ENCODE data around the gene QPRT.
"Not testable (repeated sequence)": the region's sequence is repeated elsewhere in the genome, so short reads cannot be mapped to it uniquely, and the experiment has no call there.

Gene QPRT

GRCh38 chr16:29663016-29663806 is 15.8 kb upstream of the QPRT start, which contains the start of gene SPN:
SPN (plus strand) TSS chr16:29663247; CDS start chr16:29663729, 482 bp downstream.
- DNase-seq = peak; percentile 25 to 34

GRCh38 chr16:29663807-29664090 is 15.2 kb upstream of the QPRT start:
- DNase-seq = no peak

GRCh38 chr16:29664091-29664921 is 14.7 kb upstream of the QPRT start:
- peak; percentile 29 to 33 for DNase-seq

DNA sequence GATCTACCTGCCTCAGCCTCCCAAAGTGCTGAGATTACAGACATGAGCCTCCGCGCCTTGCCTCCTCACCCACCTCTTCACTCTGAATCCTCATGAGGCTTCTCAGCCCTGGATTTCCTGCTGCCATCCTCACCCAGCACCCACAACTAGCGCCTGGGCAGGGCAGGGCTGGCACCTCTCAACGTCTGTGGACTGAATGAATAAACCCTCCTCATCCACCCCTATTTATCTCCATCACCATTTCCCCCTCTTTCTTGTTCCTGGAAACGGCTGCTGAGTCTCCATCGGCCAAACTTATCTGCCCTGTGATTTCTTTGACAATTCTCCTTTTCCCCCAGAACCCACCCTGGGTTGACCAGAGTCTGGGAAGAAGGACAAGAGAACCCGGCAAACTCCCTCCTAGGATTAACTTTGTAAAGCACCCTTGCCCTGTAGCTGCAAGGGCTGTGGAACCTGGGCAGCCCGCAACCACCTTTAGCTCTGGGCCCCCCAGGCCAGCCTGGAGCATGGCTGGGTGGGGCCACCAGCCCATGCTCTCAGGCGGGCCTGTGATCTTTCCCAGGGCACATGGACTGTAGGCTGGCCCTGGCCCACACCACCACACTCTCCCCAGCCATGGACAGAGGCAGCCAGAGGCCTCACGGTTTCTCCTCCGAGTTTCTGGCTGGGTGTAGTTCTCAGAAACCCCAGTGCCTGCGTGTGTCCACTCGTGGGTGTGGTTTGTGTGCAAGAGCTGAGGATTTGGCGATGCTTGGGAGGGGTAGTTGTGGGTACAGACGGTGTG is 13.5 kb upstream of the QPRT start:
- DNase-seq = peak in 1 of 2 donors; percentile 28

- not testable (repeated sequence) for DNase-seq
Measured at GRCh38 chr16:29667322-29667610, 11.7 kb upstream of the QPRT start.

DNA sequence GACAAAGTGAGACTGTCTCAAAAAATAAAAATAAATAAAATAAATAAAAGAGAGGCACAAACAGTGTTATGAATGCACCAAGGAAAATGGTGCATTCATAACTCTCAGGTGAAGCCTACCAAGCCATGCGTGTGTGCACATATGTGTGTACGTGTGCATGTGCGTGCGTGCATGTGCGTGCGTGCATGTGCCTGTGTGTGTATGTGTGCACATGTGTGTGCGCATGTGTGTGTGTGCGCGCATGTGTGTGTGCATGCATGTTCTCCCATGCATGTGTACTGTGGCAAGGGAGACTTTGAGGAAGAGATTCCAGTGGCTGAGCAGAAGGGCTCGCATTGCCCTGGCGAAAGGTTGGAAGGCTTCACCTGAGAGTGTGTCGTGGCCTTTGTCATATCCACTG is 11.2 kb upstream of the QPRT start:
- DNase-seq = no peak

DNA sequence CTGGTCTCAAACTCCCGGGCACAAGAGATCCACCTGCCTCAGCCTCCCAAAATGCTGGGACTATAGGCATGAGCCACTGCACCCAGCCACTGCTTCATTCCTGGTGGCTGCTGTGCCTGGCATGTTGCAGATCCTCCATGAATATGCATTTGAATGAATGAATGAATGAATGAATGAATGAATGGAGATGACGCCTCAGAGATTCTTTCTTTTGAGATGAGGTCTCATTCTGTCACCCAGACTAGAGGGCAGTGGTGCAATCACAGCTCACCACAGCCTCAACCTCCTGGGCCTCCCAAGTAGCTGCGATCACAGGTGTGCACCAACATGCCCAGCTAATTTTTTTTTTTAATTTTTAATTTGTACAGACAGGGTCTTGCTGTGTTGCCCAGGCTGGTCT is 10.7 kb upstream of the QPRT start:
- DNase-seq = no peak

DNA sequence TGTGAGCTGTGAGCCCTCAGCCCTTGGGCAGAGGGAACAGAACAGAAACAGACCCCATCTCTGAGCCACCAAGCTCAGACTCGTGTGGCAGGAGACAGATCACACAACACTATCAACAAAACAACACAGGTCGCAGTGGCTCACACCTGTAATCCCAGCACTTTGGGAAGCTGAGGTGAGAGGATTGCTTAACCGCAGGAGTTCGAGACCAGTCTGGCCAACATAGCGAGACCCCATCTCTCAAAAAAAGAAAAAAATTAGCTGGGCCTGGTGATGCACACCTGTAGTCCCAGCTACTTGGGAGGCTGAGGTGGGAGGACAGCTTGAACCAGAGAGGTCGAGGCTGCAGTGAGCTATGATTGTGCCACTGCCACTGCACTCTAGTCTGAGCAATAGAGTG is 5.5 kb upstream of the QPRT start:
- DNase-seq = no peak

- no peak for DNase-seq
Measured at GRCh38 chr16:29674188-29674587, 4.8 kb upstream of the QPRT start.

DNA sequence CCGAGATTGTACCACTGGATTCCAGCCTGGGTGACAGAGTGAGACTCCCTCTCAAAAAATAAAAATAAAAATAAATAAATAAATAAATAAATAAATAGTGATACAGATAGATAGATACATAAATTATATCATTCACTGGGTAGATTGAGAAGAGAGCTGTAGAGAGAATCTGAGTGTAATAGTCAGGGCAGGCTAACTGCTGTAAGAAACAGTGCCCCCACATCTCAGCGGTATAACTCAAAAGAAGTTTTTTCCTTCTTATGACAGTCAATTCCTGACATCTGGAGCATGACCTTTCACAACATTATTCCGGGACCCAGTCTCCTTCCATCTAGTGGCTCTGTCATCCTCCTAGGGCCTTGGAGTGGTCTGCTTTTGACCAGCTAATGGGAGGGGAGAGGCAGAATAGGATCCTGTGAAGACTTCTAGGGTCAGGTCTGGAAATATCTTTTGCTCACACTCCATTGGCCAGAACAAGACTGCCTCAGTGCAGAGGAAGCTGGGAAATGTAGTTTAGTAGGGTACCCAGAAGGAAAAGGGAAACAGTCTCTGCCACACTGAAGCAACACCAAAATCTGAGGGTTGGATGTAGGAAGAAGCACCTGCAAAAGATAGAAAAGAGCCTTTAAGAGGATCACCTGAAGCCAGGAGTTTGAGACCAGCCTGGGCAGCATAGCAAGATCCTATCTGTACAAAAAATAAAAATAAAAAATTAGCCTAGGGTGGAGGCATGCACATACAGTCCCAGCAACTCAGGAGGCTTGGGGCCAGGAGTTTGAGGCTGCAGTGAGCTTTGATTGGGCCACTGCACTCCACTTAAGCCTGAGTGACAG is 3.0 kb upstream of the QPRT start:
- DNase-seq = no peak

GRCh38 chr16:29676989-29677785 is 1.8 kb upstream of the QPRT start:
- no peak for DNase-seq

DNA sequence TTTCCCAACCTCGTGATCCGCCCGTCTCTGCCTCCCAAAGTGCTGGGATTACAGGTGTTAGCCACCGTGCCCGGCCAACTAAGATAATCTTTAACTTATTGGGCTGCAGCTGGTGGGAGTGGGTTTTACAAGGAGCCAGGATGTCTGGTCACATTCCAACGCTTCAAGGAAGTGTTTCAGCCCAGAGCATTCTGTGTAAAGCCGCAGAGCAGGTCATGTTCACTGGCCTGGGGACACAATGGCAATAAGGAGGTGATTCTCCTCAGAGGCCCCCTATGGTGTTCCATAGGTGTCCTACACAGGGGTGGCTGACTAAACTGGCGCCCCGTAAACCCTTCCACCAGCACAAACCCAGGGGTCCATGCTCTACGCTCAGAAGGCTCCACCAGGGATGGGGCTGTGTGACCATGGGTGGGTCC is 1.2 kb downstream of the QPRT start:
- DNase-seq = no peak

DNA sequence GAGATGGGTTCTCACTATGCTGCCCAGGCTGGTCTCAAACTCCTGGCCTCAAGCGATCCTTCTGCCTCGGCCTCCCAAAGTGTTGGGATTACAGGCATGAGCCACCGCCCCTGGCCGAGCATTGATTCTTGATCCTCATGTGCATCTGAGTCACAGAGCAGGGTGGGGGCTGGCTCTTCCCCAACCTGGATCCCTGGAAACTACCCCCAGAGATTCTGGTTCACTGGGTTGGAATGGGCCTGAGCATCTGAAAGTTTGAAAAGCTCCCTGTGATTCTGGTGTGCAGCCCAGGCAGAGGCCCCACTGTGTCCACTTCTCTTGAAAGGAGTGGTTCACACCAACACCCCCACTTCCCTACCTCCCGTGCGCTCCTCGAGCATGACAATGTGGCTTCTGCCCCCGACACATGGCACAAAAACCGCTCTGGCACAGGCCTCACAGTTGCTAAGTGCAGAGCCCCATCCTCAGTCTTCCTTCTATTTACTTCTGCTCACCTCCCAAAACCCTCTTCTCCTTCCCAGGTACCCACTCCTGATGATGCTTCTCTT is 4.6 kb downstream of the QPRT start:
- no peak for DNase-seq

GRCh38 chr16:29684679-29685078 is 5.7 kb downstream of the QPRT start:
- no peak for DNase-seq

DNA sequence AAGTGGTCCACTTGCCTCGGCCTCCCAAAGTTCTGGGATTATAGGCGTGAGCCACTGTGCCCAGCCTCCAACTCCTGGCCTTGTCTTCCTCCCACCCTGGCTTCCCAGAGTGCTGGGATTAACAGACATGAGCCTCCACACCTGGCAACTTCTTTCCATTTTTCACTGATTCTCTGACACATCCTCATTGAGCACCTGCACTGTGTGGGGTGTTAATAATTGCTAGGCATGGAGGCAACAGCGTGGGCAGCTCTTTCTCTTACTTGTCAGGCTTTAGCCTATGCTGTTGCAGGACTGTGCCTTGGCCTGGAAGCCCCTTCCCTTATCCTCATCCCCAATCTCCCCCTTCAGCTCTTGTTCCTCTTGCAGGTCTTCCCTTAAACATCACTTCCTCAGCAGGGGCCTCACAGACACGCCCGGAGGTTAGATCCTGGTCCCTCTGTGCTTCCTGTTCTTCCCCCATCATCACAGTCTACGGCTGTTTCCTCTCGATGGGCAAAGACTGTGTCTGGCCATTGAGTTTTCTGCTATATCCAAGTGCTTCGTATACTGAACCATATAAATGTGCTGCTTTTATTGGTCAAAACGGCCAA is 7.9 kb downstream of the QPRT start:
- no peak for DNase-seq

DNA sequence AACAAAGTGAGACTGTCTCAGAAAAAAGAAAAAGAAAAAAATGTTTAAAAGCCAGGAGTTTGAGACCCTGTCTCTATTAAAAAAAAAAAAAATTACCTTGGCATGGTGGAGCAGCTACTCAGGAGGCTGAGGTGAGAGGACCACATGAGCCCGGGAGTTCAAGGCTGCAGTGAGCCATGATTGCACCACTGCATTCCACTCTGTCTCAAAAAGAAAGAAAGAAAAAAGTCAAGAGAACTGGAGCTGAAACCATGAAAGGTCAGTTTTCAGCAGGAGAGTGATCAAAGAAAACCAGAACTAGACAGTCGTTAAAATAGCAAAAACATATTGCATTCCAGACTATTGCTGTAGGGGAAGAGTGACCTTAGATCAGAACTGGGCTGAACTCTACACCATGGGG is 8.8 kb downstream of the QPRT start:
- DNase-seq = no peak

DNA sequence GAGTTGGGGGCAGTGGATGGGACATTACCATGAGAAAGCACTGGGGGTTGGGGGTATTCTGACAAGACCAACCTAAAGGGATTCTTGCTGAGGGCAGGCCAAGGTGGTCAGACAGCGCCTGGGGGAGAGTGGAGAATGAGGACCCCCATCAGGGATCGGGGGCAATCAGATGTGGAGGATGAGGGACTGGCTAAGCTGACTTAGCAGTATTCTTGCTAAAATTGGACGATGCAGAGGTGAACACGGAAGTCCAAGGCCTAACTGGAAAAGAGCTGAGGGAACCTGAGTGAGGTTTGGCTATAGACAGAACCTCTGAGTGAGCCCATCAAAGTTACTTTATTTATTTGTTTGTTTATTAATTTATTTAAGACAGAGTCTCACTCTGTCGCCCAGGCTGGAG is 9.2 kb downstream of the QPRT start:
- no peak for DNase-seq

- DNase-seq = not testable (repeated sequence)
Measured at GRCh38 chr16:29689490-29690351, 10.7 kb downstream of the QPRT start.

GRCh38 chr16:29692606-29693005 is 13.6 kb downstream of the QPRT start:
- DNase-seq = not testable (repeated sequence)

All from activated CD4-positive, alpha-beta T cell treated with anti-CD3 and anti-CD28 coated beads for 4 hours (primary cell).